OCI-LY1 (cell line): ENCODE results near the gene MBD2.

Source experiments
- H2AFZ ChIP-seq: fragments of 200-600 bp; sonication (generic), shearing (Covaris generic); 2 replicates; pipeline ENCODE4 v1.6.0; 2014; ENCODE audit warnings: antibody characterized with exemption, mild to moderate bottlenecking, low read length
- H3F3A ChIP-seq: fragments of 200-600 bp; sonication (generic), shearing (Covaris generic); 2 replicates; pipeline ENCODE4 v1.6.0; 2014; ENCODE audit warnings: mild to moderate bottlenecking, antibody characterized with exemption, low read length, moderate library complexity; ENCODE audit not compliant: insufficient read depth
- H3K27ac ChIP-seq: fragments of 200-600 bp; sonication (generic); 2 replicates; pipeline ENCODE4 v1.5.1; 2014; ENCODE audit warnings: low read length, mixed run types, mild to moderate bottlenecking, low read depth; ENCODE audit not compliant: poor library complexity, severe bottlenecking
- H3K27me3 ChIP-seq: fragments of 200-600 bp; sonication (generic); 2 replicates; pipeline ENCODE4 v1.6.0; 2014; ENCODE audit warnings: antibody characterized with exemption, mild to moderate bottlenecking, low read length, moderate library complexity; ENCODE audit not compliant: insufficient read depth
- H3K36me3 ChIP-seq: fragments of 200-600 bp; sonication (generic); 2 replicates; pipeline ENCODE4 v1.6.1; 2014; ENCODE audit warnings: mild to moderate bottlenecking, antibody characterized with exemption, low read length, moderate library complexity, mixed read lengths; ENCODE audit not compliant: insufficient read depth
- H3K4me1 ChIP-seq: fragments of 200-600 bp; sonication (generic); 2 replicates; pipeline ENCODE4 v1.5.1; 2014; ENCODE audit warnings: mild to moderate bottlenecking, low read length, moderate library complexity; ENCODE audit not compliant: insufficient read depth, severe bottlenecking
- H3K4me2 ChIP-seq: fragments of 200-600 bp; sonication (generic), shearing (Covaris generic); 2 replicates; pipeline ENCODE4 v1.6.1; 2014; ENCODE audit warnings: low read length
- H3K4me3 ChIP-seq: fragments of 200-600 bp; sonication (generic); 2 replicates; pipeline ENCODE4 v1.5.1; 2014; ENCODE audit warnings: low read length, low read depth, mild to moderate bottlenecking, mixed read lengths; ENCODE audit not compliant: poor library complexity, severe bottlenecking
- H3K79me2 ChIP-seq: fragments of 200-600 bp; shearing (Covaris generic); 2 replicates; pipeline ENCODE4 v1.6.1; 2016; ENCODE audit warnings: mixed run types, low read length, mixed read lengths; ENCODE audit not compliant: insufficient read depth
- H3K9ac ChIP-seq: fragments of 200-600 bp; sonication (generic), shearing (Covaris generic); 2 replicates; pipeline ENCODE4 v1.6.1; 2014; ENCODE audit warnings: mild to moderate bottlenecking, low read length, mixed read lengths
- H3K9me2 ChIP-seq: fragments of 200-600 bp; sonication (generic), shearing (Covaris generic); 2 replicates; pipeline ENCODE4 v1.6.1; 2014; ENCODE audit warnings: low read depth, mild to moderate bottlenecking, low read length, mixed read lengths
- H3K9me3 ChIP-seq: fragments of 200-600 bp; shearing (Covaris generic); 2 replicates; pipeline ENCODE4 v1.6.1; 2014; ENCODE audit warnings: low read length, mixed read lengths
- H4K20me1 ChIP-seq: fragments of 200-600 bp; sonication (generic), shearing (Covaris generic); 2 replicates; pipeline ENCODE4 v1.6.0; 2016; ENCODE audit warnings: mild to moderate bottlenecking, low read length; ENCODE audit not compliant: insufficient read depth
- EZH2 ChIP-seq: fragments of 200-600 bp; sonication (generic), shearing (Covaris generic); IDR thresholded peaks from 2 replicates; pipeline ENCODE4 v1.8.0; 2017; ENCODE audit warnings: borderline replicate concordance, mixed run types, mild to moderate bottlenecking, antibody characterized with exemption, low read length, moderate library complexity, mixed read lengths
- TF ChIP-seq, protein P1 (sequence below): fragments of 200-600 bp; sonication (generic), shearing (Covaris generic); IDR thresholded peaks from 2 replicates; pipeline ENCODE4 v1.5.1; 2017; ENCODE audit warnings: mild to moderate bottlenecking, antibody characterized with exemption, low read length, moderate library complexity, mixed read lengths

MBD2 gene

DNA sequence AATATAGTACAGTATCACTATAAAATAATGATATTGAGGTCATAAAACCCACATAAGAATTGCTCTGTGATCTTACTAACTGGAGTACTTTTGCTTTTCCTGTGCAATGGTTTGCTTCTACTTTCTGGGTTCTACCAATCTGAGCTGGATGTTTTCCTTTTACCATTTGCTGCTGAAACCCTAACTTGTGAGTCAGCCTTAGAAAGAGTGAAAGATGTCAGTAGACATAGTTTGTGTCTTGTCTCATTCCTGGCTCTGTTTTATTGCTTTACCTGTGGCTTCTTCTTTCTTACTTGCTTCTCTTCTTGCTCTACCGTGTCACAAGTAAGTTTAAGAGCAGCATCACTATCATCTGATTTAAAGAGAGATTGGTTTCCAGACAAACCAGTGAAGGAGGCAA lies 61.0 kb downstream of the MBD2 start:
- Histone ChIP-seq H3K4me1 (no peaks in the 10 kb centered on the region), H3K27me3 (no peaks in the 10 kb centered on the region), H3K9ac (no peak overlapping the region), H3K79me2 (no peaks in the 10 kb centered on the region), H3K4me3 (no peak overlapping the region), H3K27ac (no peak overlapping the region), H3K9me2 (no peaks in the 10 kb centered on the region), H3K9me3 (no peaks in the 10 kb centered on the region), H4K20me1 (0 out of 2 replicates have a peak, but pooled peaks cover 4% of the 10 kb centered on the region), H2AFZ (no peak overlapping the region), H3F3A (0 out of 2 replicates have a peak, but pooled peaks cover 3% of the 10 kb centered on the region), H3K36me3 (peaks cover 89% of the 10 kb centered on the region), H3K4me2 (no peak overlapping the region)
- TF ChIP-seq, protein P1, sequence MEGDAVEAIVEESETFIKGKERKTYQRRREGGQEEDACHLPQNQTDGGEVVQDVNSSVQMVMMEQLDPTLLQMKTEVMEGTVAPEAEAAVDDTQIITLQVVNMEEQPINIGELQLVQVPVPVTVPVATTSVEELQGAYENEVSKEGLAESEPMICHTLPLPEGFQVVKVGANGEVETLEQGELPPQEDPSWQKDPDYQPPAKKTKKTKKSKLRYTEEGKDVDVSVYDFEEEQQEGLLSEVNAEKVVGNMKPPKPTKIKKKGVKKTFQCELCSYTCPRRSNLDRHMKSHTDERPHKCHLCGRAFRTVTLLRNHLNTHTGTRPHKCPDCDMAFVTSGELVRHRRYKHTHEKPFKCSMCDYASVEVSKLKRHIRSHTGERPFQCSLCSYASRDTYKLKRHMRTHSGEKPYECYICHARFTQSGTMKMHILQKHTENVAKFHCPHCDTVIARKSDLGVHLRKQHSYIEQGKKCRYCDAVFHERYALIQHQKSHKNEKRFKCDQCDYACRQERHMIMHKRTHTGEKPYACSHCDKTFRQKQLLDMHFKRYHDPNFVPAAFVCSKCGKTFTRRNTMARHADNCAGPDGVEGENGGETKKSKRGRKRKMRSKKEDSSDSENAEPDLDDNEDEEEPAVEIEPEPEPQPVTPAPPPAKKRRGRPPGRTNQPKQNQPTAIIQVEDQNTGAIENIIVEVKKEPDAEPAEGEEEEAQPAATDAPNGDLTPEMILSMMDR = no peak
- TF ChIP-seq EZH2 = no peak

DNA sequence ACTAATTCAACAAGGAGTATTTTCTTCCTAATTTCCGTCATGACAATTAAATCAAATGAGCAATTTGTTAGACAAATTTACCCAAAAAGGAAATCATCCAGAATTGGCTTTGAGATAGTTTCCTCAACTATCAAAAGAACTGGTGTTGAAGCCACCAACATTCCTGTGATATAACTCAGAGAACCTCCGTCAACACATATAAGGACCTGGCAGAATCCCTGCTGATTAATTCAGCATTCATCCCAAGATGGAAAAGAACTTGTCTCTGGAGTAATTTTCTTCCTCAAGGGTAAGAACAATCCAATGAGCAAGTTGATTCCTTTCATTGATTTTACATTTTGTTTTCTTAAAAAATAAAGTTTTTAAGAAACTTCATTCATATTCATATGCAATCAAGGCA lies 62.0 kb downstream of the MBD2 start:
- Histone ChIP-seq H3K79me2 (no peaks in the 10 kb centered on the region), H3K36me3 (peaks cover 99% of the 10 kb centered on the region), H3K9me3 (no peaks in the 10 kb centered on the region), H2AFZ (no peak overlapping the region), H3K4me3 (no peak overlapping the region), H3K4me1 (no peaks in the 10 kb centered on the region), H3K27ac (no peak overlapping the region), H3K9ac (no peak overlapping the region), H4K20me1 (0 out of 2 replicates have a peak, but pooled peaks cover 4% of the 10 kb centered on the region), H3K4me2 (no peak overlapping the region), H3K27me3 (no peaks in the 10 kb centered on the region), H3F3A (0 out of 2 replicates have a peak, but pooled peaks cover 3% of the 10 kb centered on the region), H3K9me2 (no peaks in the 10 kb centered on the region)
- no peak for TF ChIP-seq EZH2
- TF ChIP-seq, protein P1 = no peak

DNA sequence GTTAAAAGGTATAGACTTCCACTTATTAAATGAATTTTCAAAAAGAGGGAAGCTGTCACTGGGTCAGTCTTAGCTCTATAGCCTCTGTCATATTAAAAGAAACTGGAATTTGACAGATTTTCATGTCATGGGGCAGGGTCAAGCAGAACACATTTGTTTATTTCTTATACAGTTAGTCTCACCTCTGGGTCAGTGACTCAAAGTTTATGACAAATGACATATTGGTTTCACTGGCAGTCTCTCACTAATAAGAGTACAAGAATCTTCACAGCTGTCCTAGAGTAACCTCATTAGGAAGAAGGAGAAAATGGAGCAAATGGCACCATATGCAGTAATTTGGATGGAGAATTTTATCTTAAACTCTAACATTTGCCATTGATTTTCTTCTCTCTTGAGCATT lies 63.2 kb downstream of the MBD2 start:
- Histone ChIP-seq H3K79me2 (no peaks in the 10 kb centered on the region), H3K4me1 (no peaks in the 10 kb centered on the region), H3F3A (no peaks in the 10 kb centered on the region), H3K27ac (no peak overlapping the region), H3K27me3 (no peaks in the 10 kb centered on the region), H2AFZ (no peak overlapping the region), H3K9ac (no peak overlapping the region), H3K9me2 (no peaks in the 10 kb centered on the region), H3K36me3 (peaks cover 97% of the 10 kb centered on the region), H3K9me3 (no peaks in the 10 kb centered on the region), H4K20me1 (no peaks in the 10 kb centered on the region), H3K4me2 (no peak overlapping the region), H3K4me3 (no peak overlapping the region)
- TF ChIP-seq, protein P1 = no peak
- no peak for TF ChIP-seq EZH2
